KMS-11 (cell line): ENCODE data around the gene TBC1D8.

Source experiments
- H2AFZ ChIP-seq: fragments of 200-600 bp; sonication (generic); 2 replicates; pipeline ENCODE4 v1.6.1; 2016; ENCODE audit warnings: antibody characterized with exemption, mixed run types, low read depth
- H3K27ac ChIP-seq: fragments of 200-600 bp; sonication (generic); 2 replicates; pipeline ENCODE4 v1.6.1; 2016; ENCODE audit warnings: mild to moderate bottlenecking, mixed run types
- H3K27me3 ChIP-seq: fragments of 200-600 bp; sonication (generic); 2 replicates; pipeline ENCODE4 v1.6.1; 2017; ENCODE audit warnings: mild to moderate bottlenecking, low read depth, mixed run types, moderate library complexity; ENCODE audit not compliant: insufficient read depth
- H3K36me3 ChIP-seq: fragments of 200-600 bp; sonication (generic); 2 replicates; pipeline ENCODE4 v1.6.1; 2017; ENCODE audit warnings: mild to moderate bottlenecking, mixed run types; ENCODE audit not compliant: insufficient read depth
- H3K4me1 ChIP-seq: fragments of 200-600 bp; sonication (generic); 2 replicates; pipeline ENCODE4 v1.6.1; 2016; ENCODE audit warnings: mild to moderate bottlenecking, low read depth, mixed run types; ENCODE audit not compliant: poor library complexity, severe bottlenecking
- H3K4me2 ChIP-seq: fragments of 200-600 bp; sonication (generic); 2 replicates; pipeline ENCODE4 v1.7.0; 2016; ENCODE audit warnings: mild to moderate bottlenecking, mixed run types
- H3K4me3 ChIP-seq: fragments of 200-600 bp; sonication (generic); IDR thresholded peaks from 2 replicates; pipeline ENCODE4 v1.6.1; 2017; ENCODE audit warnings: low read depth, low read length, mixed read lengths; ENCODE audit not compliant: insufficient read depth
- H3K79me2 ChIP-seq: fragments of 200-600 bp; sonication (generic); 2 replicates; pipeline ENCODE4 v1.6.1; 2016; ENCODE audit warnings: low read depth, mixed run types; ENCODE audit not compliant: insufficient read depth
- H3K9ac ChIP-seq: fragments of 200-600 bp; sonication (generic); 2 replicates; pipeline ENCODE4 v1.6.1; 2016; ENCODE audit warnings: mild to moderate bottlenecking, mixed run types
- H4K20me1 ChIP-seq: fragments of 200-600 bp; sonication (generic); 2 replicates; pipeline ENCODE4 v1.6.1; 2016; ENCODE audit warnings: mild to moderate bottlenecking, mixed run types; ENCODE audit not compliant: insufficient read depth
- TF ChIP-seq, protein P1 (sequence below): fragments of 200-600 bp; sonication (generic); conservative IDR thresholded peaks from 2 replicates; pipeline ENCODE4 v1.6.1; 2017; ENCODE audit warnings: low read depth, mild to moderate bottlenecking, antibody characterized with exemption, low read length, moderate library complexity, mixed read lengths

Gene TBC1D8

DNA sequence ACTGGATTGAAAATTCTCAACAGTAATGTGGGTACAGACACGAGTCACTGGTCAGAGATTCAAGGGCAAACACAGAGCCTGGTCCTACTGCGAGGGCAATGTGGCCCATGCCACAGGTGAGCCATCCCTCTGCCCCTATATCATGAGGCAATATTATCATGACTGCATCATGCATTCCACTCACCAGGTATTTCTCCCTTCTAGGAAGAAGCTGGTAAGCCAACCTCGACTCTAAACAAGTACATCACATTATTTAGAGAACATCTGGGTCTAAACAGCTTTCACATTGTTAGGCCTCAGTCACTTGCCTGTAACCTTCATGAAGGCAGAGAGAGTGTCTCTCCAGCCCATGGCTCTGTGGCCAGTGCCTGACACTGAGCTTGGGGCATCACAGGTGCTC, 163.6 kb downstream of the TBC1D8 start:
- Histone ChIP-seq H3K4me2 (no peak overlapping the region), H3K36me3 (no peaks in the 10 kb centered on the region), H2AFZ (no peak overlapping the region), H3K4me3 (no peak overlapping the region), H4K20me1 (no peaks in the 10 kb centered on the region), H3K27ac (no peak overlapping the region), H3K27me3 (no peaks in the 10 kb centered on the region), H3K9ac (no peak overlapping the region), H3K79me2 (no peaks in the 10 kb centered on the region), H3K4me1 (no peaks in the 10 kb centered on the region)
- TF ChIP-seq, protein P1, sequence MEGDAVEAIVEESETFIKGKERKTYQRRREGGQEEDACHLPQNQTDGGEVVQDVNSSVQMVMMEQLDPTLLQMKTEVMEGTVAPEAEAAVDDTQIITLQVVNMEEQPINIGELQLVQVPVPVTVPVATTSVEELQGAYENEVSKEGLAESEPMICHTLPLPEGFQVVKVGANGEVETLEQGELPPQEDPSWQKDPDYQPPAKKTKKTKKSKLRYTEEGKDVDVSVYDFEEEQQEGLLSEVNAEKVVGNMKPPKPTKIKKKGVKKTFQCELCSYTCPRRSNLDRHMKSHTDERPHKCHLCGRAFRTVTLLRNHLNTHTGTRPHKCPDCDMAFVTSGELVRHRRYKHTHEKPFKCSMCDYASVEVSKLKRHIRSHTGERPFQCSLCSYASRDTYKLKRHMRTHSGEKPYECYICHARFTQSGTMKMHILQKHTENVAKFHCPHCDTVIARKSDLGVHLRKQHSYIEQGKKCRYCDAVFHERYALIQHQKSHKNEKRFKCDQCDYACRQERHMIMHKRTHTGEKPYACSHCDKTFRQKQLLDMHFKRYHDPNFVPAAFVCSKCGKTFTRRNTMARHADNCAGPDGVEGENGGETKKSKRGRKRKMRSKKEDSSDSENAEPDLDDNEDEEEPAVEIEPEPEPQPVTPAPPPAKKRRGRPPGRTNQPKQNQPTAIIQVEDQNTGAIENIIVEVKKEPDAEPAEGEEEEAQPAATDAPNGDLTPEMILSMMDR = no peak

DNA sequence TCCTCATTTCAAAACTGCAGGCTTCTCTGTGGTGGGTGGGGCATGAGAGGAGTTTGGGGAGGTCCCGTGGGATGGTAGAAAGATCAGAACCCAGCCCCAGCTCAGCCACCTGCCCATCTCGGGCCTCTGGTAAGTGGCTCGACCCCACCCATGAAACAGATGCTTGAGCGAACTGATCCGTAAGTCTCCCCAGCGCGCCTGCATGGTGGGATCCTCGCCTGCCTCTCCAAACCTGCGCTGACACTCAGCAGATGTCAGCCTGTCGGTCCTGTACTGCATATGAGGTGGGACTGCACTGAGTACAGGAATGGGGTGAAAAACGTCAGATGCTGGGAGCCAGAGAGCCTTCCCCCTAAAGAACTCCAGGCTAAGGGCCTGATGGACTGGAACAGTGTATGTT, 165.0 kb downstream of the TBC1D8 start:
- Histone ChIP-seq H2AFZ (no peak overlapping the region), H4K20me1 (no peaks in the 10 kb centered on the region), H3K4me1 (no peaks in the 10 kb centered on the region), H3K36me3 (no peaks in the 10 kb centered on the region), H3K9ac (no peak overlapping the region), H3K4me3 (no peak overlapping the region), H3K27ac (no peak overlapping the region), H3K27me3 (no peaks in the 10 kb centered on the region), H3K79me2 (no peaks in the 10 kb centered on the region), H3K4me2 (no peak overlapping the region)
- TF ChIP-seq, protein P1 = no peak

DNA sequence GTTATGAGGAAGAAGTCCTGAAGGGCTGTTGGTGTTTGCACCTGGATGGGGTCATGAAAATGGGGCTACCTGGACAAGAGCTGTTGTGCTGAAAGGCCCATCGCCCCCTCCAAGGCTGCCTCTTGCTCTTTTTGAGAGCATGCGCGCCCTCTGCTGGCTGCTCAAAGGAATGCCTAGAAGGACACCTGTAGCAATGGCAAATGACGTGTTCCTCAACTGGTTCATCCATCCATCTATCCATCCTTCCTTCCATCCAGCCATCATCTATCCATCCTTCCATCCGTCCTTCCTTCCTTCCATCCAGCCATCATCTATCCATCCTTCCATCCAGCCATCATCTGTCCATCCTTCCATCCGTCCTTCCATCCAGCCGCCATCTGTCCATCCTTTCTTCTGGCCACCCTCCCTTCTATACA, 166.3 kb downstream of the TBC1D8 start:
- Histone ChIP-seq H2AFZ (no peak overlapping the region), H3K4me2 (no peak overlapping the region), H3K36me3 (no peaks in the 10 kb centered on the region), H3K4me1 (no peaks in the 10 kb centered on the region), H3K4me3 (no peak overlapping the region), H3K79me2 (no peaks in the 10 kb centered on the region), H3K27me3 (no peaks in the 10 kb centered on the region), H3K9ac (no peak overlapping the region), H3K27ac (no peak overlapping the region), H4K20me1 (no peaks in the 10 kb centered on the region)
- TF ChIP-seq, protein P1 = peak; percentile 84

DNA sequence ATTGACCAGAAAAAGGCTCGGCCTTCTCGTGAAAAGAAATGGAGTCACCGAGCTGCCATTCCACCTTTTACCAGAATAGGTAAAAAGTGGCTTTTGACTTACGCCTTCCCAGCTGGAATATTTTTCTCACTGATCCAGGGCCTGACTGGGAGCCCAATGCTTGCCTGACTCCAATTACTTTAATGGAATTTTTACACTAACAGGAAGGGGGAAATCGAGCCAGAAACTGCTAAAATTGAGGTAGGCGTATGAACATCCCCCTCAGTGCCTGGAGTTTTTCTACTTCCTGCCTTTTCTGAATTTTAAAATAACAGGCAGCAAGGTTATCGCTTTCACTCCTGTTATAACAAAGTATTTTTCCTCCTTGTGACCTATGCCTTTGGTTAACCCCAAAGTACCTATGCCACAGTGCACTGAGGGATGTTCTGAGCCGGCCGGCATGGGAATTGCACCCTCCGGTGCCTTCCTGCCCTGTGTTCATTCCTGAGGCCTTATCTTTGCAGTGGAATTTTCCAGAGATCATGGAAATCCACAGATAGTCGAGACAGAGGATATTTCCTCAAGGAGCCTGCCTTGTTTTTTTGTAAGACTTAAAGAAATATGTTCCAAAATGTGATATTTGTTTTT, 167.4 kb downstream of the TBC1D8 start:
- Histone ChIP-seq H3K36me3 (no peaks in the 10 kb centered on the region), H3K79me2 (no peaks in the 10 kb centered on the region), H2AFZ (no peak overlapping the region), H3K27me3 (no peaks in the 10 kb centered on the region), H3K4me1 (no peaks in the 10 kb centered on the region), H4K20me1 (no peaks in the 10 kb centered on the region), H3K27ac (no peak overlapping the region), H3K4me3 (no peak overlapping the region), H3K9ac (no peak overlapping the region), H3K4me2 (no peak overlapping the region)
- TF ChIP-seq, protein P1 = no peak
